ENCODE results near the gene UBE2Q2. TPM values are rescaled to one million over a fixed set of nuclear protein-coding genes. Genes with fewer than 3 reads are reported as not detected.

Gene UBE2Q2
- total RNA-seq, 3 donors from 2014 or later (not counting 1 experiment from before 2014, with no cell fraction given): 39.5 to 64.6 (median 63.9) TPM

DNA sequence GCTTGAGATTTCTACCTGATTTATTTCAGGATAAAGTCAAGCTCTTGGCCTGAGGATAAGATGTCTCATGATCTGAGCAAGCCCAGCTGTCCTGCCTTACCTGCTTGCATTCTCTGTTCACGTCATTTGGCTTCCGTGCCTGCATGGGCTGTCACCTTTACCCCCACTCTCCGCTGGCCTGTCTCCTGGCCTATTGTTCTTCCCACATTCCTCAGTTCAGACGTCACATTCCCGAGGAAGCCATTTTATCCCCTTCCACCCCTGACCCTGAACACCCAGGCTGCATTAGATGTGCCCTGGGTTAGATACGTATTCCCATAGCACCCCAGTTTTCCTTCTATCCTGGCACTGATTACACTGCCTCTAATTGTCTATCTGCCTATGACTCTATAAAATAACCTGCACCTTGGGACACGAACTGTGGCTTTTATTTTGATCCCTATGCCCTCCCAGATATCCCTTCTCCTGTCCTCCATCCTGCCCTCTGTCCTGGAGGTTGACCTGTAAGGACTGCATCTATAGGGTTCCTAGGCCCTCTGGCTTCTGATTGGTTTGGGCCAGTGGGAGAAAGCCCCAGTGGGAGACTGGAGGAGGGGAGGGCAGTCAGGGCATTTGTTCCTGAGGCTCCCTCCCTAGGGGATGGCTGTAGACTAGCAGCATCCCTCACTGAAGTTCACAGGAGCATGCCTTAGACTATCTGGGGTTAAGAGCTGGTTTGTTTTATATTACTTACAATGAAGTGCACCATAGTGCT lies 19.2 kb upstream of the UBE2Q2 start:
- H3K4me3 ChIP-seq (ENCODE audit: low read length): no peak overlapping the region
- Mint-ChIP-seq H3K4me1 (no peaks in the 10 kb centered on the region), H3K27ac (no peak overlapping the region), H3K27me3 (ENCODE audit: low read depth in 2 of 2) (peaks cover 0 to 6% of the 10 kb centered on the region in 2 donors), H3K9me3 (no peaks in the 10 kb centered on the region), H3K36me3 (no peaks in the 10 kb centered on the region), H3K4me3 (no peak overlapping the region)
- intact Hi-C loops (cut with micrococcal nuclease): no loop called here
- no peak for ATAC-seq
- H3K27me3 ChIP-seq (ENCODE audit: control insufficient read depth, insufficient read depth, low read length): no peaks in the 10 kb centered on the region
- 87% methylated on average over 7 of the region's 7 CpGs for WGBS (ENCODE audit: insufficient coverage)
- no peaks in the 10 kb centered on the region for H3K36me3 ChIP-seq (ENCODE audit: control insufficient read depth, insufficient read depth, low read length)
- TF ChIP-seq, protein P1, sequence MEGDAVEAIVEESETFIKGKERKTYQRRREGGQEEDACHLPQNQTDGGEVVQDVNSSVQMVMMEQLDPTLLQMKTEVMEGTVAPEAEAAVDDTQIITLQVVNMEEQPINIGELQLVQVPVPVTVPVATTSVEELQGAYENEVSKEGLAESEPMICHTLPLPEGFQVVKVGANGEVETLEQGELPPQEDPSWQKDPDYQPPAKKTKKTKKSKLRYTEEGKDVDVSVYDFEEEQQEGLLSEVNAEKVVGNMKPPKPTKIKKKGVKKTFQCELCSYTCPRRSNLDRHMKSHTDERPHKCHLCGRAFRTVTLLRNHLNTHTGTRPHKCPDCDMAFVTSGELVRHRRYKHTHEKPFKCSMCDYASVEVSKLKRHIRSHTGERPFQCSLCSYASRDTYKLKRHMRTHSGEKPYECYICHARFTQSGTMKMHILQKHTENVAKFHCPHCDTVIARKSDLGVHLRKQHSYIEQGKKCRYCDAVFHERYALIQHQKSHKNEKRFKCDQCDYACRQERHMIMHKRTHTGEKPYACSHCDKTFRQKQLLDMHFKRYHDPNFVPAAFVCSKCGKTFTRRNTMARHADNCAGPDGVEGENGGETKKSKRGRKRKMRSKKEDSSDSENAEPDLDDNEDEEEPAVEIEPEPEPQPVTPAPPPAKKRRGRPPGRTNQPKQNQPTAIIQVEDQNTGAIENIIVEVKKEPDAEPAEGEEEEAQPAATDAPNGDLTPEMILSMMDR (IDR thresholded peaks at IDR 0.05): no peak
- no peak overlapping the region for H3K27ac ChIP-seq (ENCODE audit: low read length)
- DNase-seq: no peak
- no peaks in the 10 kb centered on the region for H3K9me3 ChIP-seq (ENCODE audit: control insufficient read depth, insufficient read depth, low read length)
- no peaks in the 10 kb centered on the region for H3K4me1 ChIP-seq (ENCODE audit: control insufficient read depth, insufficient read depth, low read length)

DNA sequence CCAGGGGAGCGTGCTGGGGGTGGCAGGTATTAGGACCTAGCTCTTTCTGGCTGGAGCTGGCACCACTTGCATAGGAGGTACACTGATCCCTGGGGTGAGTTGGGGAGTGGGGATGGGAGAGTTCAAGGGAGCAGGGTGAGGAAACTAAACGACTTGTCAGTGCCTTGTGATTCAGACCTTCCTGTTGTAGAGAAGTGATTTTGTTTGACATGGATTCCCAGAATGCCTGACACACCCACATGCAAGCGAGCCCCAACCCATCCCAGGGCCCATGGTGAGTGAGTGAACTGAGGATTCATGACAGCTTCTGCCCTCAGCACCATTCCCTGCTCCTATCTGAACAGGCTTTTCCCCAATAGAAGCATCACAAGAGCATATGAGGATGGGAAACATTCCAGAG lies 15.6 kb upstream of the UBE2Q2 start:
- Histone ChIP-seq H3K4me3 (ENCODE audit: low read length) (no peak overlapping the region), H3K27ac (ENCODE audit: low read length) (no peak overlapping the region), H3K4me1 (ENCODE audit: control insufficient read depth, insufficient read depth, low read length) (no peaks in the 10 kb centered on the region), H3K27me3 (ENCODE audit: control insufficient read depth, insufficient read depth, low read length) (no peaks in the 10 kb centered on the region), H3K36me3 (ENCODE audit: control insufficient read depth, insufficient read depth, low read length) (no peaks in the 10 kb centered on the region), H3K9me3 (ENCODE audit: control insufficient read depth, insufficient read depth, low read length) (no peaks in the 10 kb centered on the region)
- DNase-seq: no peak
- H3K36me3 Mint-ChIP-seq: no peaks in the 10 kb centered on the region
- H3K4me3 Mint-ChIP-seq: no peak overlapping the region
- no peak for ATAC-seq
- intact Hi-C loops (cut with micrococcal nuclease): no loop called here
- TF ChIP-seq, protein P1 (IDR thresholded peaks at IDR 0.05): no peak
- peaks cover 7% of the 10 kb centered on the region in 2 donors for H3K4me1 Mint-ChIP-seq
- no peak overlapping the region for H3K27ac Mint-ChIP-seq
- H3K9me3 Mint-ChIP-seq: no peaks in the 10 kb centered on the region
- peaks cover 0 to 7% of the 10 kb centered on the region in 2 donors for H3K27me3 Mint-ChIP-seq (ENCODE audit: low read depth in 2 of 2)
- WGBS (ENCODE audit: insufficient coverage): 59% methylated on average over 3 of the region's 3 CpGs

DNA sequence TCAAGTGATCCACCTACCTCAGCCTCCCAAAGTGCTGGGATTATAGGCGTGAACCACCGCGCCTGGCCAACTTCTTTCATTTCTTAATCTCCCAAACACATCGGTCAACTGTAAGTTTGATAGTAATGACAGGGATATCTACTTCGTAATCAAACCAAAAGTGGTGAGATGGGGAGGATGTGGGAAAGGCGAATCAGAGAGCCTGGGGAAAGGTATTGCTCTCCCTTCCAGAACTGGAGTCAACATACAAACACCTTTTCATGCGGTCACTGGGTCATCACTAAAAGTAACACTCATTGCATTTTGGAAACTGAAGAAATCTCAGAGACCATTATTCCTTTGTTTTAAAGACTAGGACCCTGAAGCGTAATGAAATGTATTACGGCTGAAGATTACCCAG lies 14.8 kb upstream of the UBE2Q2 start:
- WGBS (ENCODE audit: insufficient coverage): 94% methylated on average over 3 of the region's 9 CpGs
- TF ChIP-seq, protein P1 (IDR thresholded peaks at IDR 0.05): no peak
- intact Hi-C loops (cut with micrococcal nuclease): no loop called here
- DNase-seq (no peak), ATAC-seq (no peak)
- H3K36me3 ChIP-seq (ENCODE audit: control insufficient read depth, insufficient read depth, low read length): no peaks in the 10 kb centered on the region
- Mint-ChIP-seq H3K27me3 (ENCODE audit: low read depth in 2 of 2) (peaks cover 0 to 7% of the 10 kb centered on the region in 2 donors), H3K9me3 (no peaks in the 10 kb centered on the region), H3K27ac (no peak overlapping the region), H3K36me3 (no peaks in the 10 kb centered on the region), H3K4me1 (peaks cover 7% of the 10 kb centered on the region in 2 donors), H3K4me3 (no peak overlapping the region)
- no peak overlapping the region for H3K27ac ChIP-seq (ENCODE audit: low read length)
- no peaks in the 10 kb centered on the region for H3K9me3 ChIP-seq (ENCODE audit: control insufficient read depth, insufficient read depth, low read length)
- no peak overlapping the region for H3K4me3 ChIP-seq (ENCODE audit: low read length)
- no peaks in the 10 kb centered on the region for H3K4me1 ChIP-seq (ENCODE audit: control insufficient read depth, insufficient read depth, low read length)
- H3K27me3 ChIP-seq (ENCODE audit: control insufficient read depth, insufficient read depth, low read length): no peaks in the 10 kb centered on the region

All from natural killer cell (primary cell).